ENCODE data around the gene MB21D2.

The MB21D2 gene

DNA sequence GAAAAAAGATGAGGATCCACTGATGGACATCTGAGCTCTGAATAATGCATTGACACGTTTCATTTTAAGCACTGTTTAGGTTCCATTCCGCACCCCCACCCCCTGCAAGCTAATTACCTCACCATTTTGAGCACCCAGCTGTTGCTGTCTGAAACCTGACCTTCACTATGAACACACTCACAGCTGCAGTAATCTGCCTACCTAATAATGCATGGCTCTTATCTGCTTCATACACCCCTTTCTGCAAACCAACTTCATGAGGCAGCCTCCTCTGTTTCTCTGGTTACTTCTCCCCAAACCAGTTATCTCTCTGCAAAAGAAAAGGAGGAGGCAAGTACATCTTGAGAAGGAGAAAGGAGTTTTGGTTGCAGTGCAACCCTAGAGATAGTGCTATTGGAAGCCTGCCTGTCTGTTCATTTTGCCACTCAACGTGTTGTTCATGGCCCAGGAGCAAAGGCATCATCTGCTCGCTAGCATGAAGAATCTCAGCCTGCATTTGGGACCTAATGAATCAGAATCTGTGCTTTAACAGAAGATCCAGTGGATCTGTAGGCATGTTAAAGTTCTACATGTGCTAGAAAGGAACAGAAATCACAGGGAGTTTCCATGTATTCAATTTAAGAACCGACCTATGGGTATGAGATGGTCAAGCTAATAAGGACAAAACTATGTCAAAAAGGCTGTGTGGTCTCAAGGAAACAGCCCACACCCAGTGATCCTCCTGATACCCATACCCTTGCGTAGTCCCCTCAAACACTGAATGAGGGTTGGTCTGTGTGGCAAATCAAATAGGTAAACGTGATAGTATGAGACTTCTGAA lies 87.2 kb downstream of the MB21D2 start:
- DNase-seq, result no peak

GRCh38 chr3:192827863-192828594 lies 89.6 kb downstream of the MB21D2 start:
- DNase-seq, result no peak

- no peak for DNase-seq
Measured at GRCh38 chr3:192827208-192827607, 90.4 kb downstream of the MB21D2 start.

GRCh38 chr3:192826214-192827006 lies 91.2 kb downstream of the MB21D2 start:
- no peak for DNase-seq

DNA sequence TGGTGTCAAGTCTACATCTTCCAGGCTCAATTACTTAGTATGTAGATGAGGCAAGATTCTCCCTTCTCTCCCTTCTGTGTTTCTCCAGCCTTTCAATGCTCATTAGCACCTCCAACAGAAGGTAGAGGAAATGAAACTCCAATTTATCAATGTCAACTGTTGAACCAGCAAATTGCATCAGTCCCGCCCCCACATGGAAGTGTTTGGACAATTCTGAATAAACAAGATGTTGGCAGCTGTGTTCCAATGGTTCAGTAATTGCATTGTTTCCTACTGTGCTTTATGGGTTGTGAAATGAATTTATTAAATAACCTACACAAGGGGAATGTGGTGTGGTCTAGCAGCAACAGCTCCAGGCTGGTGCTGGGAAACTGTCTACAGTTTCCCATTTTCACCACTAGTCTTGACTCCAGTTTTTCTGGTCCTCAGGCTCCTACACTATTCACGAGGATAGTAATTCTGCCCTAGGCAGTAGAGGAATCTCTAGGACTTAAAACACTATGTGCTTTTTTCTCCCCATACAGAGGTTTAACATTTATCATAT lies 91.9 kb downstream of the MB21D2 start:
- DNase-seq, result no peak

DNA sequence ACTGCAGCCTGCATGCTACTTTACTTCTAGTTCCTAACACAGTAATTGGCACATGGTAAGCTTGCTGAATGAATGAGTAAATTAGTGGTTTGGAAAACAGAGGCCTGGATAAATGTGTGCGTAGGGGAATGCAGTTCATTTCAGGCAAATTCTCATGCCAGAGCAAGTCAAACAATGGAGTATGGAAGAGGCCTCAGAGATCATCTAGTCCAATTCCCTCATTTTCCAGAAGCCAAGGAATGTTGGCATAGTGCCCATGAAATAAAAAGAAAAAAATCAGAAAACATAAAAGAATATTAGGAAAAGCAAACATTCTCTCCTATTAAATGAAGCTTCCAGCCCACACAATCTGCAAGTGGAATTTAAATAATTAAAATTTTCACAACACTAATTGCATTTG lies 92.4 kb downstream of the MB21D2 start:
- no peak for DNase-seq

- DNase-seq, result no peak
Measured at GRCh38 chr3:192824313-192824712, 93.3 kb downstream of the MB21D2 start.

- no peak for DNase-seq
Measured at GRCh38 chr3:192821161-192821560, 96.5 kb downstream of the MB21D2 start.

DNA sequence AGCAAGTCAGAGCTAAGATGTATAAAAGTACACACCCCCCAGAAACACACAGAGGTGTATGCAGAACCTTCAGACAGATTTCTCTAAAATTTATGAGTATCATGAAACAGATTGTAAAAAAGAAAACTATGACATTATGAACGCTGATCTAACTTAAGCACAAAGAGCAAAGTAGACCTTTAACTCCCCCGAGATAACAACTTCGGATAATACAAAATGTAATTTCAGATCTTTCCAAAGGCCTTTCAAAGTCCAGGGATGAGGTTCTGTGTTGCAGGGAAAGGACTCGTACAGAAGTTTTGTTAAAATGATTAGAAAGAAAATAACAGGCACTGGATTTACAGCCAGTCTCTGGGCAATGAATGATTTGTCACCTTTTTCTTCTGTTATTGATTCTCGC lies 97.5 kb downstream of the MB21D2 start:
- no peak for DNase-seq

- DNase-seq, result no peak
Measured at GRCh38 chr3:192819001-192819569, 98.6 kb downstream of the MB21D2 start.

DNA sequence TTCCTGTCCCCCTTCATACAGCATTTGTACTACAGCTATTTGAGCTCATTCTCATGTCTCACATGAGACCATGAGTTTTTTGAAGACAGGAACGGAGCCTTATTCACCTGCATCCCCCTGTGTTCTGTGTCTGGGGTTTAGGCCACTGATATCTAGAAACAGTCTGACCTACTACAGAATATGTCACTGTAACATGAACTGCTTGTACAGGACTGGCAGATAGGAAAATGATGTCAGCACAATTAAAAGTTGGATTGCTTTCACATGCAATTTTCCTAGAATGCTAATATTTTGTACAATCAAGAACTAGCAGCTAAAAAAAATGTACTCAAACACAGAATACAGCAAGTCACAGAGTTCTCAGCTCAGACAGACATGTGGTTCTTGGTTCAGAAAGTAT lies 99.5 kb downstream of the MB21D2 start:
- DNase-seq, result no peak

GRCh38 chr3:192817506-192817905 lies 100.2 kb downstream of the MB21D2 start:
- no peak for DNase-seq

- no peak for DNase-seq
Measured at GRCh38 chr3:192817053-192817452, 100.6 kb downstream of the MB21D2 start.

DNA sequence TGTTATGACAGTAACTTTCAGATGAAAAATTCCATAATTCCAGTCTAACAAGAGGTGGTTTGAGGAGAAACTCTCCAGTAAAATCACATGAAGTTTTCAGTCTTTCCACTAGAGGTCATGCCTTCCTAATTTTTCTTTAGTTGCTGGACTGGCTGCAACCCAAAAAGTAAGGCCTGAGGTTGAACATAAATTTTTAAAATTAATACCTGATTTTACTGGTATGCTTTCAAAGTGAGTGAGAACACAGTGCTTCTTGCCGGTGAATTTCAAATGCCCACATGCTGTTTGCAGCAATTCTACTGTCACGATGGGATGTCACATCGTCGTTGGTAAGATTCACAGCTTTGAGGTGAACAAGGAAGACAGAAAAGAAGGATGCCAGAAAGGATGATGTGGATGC lies 101.3 kb downstream of the MB21D2 start:
- DNase-seq, result peak in 2 of 6 experiments; percentile 25 to 34

GRCh38 chr3:192812743-192813383 lies 104.8 kb downstream of the MB21D2 start:
- DNase-seq, result no peak

DNA sequence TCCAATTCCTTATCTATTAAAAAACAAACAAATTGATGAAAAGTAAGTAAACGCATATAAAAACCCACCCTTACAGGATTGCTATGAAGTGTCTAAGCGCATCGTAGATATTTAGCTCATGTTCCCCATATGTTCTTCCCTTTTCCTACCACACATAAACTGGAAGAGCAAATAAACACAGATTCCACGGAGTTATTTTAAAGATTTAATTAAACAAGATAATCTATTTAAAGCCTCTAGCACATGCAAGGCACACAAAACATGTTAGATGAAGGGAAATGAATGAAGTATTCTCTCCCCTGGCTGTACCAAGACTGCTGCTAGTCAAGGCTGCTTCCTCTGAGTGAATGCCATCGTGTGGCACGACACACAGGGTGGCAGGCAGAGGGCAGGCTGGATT lies 111.9 kb downstream of the MB21D2 start:
- DNase-seq, result no peak

GRCh38 chr3:192804502-192804901 lies 113.2 kb downstream of the MB21D2 start:
- no peak for DNase-seq

DNA sequence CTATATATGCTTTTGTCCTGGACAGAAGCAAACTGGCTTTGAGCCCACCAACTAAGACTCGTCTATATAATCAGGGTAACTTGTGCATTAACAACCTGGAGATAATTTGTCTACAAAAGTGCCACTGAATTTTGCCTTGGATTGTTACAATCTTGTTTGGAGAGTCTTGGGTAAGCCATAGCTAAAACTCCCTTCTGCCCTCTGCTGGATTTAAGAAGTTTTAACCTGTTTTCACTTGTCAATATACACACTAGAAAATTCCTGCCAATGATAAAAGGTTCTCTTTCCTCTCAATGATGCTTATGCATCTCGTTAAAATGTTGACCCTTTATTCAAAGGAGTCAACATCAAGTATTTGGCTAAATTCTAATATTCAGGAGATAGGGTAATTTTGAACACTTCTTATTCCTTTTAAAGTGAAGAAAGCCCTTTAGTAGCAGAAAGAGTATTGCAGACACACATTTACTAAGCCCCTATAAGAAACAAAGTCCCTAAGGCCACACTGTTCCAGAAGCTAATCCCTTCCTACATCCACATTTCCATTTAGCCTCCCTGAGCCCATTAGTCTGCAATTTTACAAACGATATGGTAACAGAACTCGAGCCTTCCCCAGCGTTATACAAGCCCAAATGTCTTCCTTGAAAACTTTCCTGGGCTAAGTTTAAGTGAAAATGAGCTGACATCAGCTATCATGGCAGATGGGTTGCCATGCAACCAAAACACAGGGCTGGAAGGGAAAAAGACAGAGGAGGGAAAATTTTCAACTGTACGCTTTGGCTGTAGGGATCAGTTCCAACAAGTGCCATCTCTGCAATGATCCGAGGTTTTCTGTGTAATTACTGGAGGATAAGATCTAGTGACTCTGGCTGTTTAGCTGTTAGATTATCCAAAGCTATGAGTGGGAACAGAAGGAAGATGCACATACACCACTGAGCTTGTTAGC lies 114.4 kb downstream of the MB21D2 start:
- peak in 1 of 6 experiments; percentile 5 for DNase-seq

DNA sequence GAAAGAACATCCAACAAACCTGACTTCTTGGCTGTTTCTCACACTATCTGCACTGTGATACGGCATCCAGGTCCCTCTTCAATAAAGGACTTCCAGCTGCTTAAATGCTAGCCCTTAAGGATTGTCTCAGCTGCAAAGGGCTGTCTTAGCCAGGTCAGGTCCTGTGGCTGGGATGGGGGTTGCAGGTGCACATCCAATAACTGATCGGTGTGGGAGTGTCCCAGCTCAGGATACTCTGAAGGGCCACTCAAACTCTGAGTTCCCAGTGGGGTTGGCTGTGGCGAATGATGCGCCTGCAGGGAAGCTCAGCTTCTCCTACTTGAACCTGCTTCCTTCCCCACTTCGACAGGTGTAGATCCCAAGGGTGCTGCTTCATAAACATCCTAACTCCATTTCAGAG lies 115.7 kb downstream of the MB21D2 start:
- DNase-seq, result no peak

DNA sequence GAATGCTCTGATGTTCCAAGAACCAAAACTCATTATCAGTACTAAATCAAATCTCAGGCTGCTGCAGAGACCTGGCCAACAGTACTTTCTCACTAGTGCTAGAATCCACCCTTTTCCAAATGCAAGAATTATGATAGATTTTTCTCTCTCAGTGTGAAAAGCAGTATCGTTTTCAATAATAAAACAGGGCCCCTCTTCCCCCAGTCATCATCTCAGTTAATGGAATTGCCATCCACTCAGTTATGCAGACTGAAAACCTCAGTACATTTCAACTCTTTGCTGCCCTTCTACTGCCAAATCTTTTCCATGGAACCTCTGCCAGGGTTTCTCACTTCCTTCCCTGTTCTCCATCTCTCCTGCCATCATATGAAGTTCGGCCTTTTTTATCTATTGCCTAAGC lies 117.9 kb downstream of the MB21D2 start:
- DNase-seq, result no peak

DNA sequence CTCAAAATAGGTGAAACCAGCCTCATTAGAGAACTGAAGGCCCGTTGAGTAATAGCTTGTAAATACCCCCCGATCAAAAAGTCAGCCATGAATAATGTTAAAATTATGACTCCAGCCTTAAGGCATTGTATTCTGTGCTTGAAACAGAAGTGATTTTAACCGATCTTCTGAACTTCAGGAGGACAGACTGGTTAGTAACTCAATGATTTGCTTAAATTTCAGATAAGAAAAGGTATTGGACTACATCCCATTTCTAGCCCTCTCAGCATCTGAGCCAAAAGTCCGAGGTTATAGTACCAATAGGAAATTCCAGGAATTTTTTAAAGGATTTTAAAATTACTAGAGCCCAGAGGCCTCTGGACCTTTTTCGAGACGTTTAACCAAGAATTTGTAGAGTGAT lies 122.6 kb downstream of the MB21D2 start:
- no peak for DNase-seq

All from stimulated activated naive CD4-positive, alpha-beta T cell (primary cell).